ENCODE results near the gene NUP214. TPM values are rescaled to one million over a fixed set of nuclear protein-coding genes. Genes with fewer than 3 reads are reported as not detected.
A peak's percentile ranks its signal among the peaks of the same experiment; 100 is the strongest.

Gene NUP214
- total RNA-seq, 1 experiment from 2014 or later: 10.8 TPM

DNA sequence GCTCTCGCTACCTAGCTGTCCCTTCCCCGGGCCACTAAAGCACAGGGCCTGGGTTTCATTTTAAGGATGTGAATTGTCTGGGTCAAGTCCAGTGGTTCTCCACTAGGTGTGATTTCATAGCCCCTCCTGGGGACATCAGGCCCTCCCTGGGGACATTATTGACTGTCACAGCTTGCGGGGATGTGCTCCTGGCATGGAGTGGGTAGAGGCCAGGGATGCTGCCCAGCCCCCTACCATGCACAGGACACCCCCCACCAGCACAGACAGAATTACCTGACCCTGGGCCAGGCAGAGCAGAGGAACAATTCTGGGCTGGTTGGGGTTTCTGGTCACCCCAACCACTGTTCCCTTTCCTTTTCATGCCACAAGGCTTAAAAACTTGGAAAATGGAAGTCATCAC, 146.8 kb downstream of the NUP214 start:
- Histone ChIP-seq H3K4me3 (no peak overlapping the region), H3K27me3 (replicated peaks) (peaks cover 18% of the 10 kb centered on the region), H3K27ac (no peak overlapping the region), H3K36me3 (no peaks in the 10 kb centered on the region), H3K4me1 (replicated peaks) (peaks cover 8% of the 10 kb centered on the region), H3K9me3 (replicated peaks) (no peaks in the 10 kb centered on the region)
- no peak for DNase-seq (ENCODE audit: low read depth in 1 of 2, low spot score in 2 of 2)

DNA sequence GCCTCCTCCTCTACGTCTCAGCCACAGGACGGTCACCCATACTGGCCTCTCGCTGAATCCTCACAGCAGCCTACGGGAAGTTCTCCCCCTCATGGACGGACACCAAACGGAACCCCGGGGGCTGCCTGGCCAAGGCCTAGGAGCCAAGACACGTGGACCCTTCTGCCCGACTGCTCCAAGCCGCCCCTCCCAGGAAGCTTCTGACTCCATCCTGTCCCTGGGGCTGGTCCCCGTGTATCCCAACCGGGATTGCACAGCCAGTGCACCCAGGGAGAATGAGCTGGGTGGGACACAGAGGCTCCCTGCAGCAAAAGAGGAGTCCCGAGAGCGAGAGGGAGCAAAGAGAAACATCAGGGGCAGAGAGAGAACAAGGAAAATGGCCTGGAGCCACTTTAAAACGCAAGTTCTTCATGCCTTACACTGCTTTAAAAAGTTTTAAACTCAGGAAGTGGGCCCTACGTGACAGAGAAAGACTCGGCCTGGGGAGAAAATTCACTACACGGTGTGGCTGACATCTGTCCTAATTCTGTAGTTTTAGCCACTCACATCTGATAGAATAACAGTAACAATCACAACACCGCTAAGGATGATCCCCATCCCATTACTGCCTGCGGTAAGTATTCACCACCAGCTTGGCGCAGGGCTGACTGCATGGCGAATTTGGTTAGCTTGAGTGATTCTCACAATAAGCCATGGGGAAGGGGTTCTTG, 147.9 kb downstream of the NUP214 start:
- H3K27me3 ChIP-seq (replicated peaks): peaks cover 25% of the 10 kb centered on the region
- no peaks in the 10 kb centered on the region for H3K36me3 ChIP-seq
- H3K4me3 ChIP-seq: no peak overlapping the region
- H3K9me3 ChIP-seq (replicated peaks): no peaks in the 10 kb centered on the region
- H3K27ac ChIP-seq: no peak overlapping the region
- DNase-seq (ENCODE audit: low read depth in 1 of 2, low spot score in 2 of 2): no peak
- peaks cover 11% of the 10 kb centered on the region for H3K4me1 ChIP-seq (replicated peaks)

DNA sequence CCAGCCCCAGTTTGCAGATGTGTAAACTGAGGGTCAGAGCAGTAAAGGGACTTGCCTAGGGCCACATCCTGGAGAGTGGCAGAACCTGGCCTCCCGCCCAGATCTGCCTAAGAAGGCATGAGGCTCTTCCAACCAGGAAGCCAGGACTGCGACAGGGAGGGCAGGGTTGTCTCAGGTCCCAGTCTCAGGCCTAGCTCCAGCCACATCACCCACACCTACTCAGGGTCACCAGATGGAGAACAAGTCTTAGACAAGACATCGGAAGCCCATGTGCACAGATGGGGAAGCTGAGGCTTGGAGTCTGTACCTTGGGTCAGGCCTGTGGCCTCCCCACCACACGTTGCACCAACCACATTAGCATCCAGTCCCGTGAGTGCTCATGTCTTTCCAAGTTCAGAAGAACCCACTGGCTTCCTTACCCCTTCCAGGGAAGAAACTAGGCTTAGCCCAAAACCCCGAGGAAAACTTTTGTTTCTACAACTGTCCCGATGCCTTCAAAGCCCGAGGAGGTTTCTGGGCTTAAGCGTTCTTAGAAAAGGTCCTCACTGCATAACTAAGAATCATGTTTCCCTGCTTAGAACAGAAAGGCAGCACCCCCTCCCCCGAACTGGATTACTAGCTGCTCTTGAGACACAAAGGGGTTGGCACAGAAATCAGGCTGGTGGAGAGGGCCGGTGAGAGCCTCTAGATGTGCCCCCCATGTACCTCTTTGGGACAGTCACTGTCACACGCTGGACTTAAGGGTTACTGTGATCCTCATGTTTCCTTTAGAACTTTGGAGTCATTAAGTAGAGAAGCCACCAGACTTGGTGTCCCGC, 148.7 kb downstream of the NUP214 start:
- Histone ChIP-seq H3K27ac (no peak overlapping the region), H3K27me3 (replicated peaks) (peaks cover 31% of the 10 kb centered on the region), H3K36me3 (no peaks in the 10 kb centered on the region), H3K4me3 (no peak overlapping the region), H3K4me1 (replicated peaks) (peaks cover 11% of the 10 kb centered on the region), H3K9me3 (replicated peaks) (no peaks in the 10 kb centered on the region)
- DNase-seq (ENCODE audit: low read depth in 1 of 2, low spot score in 2 of 2): no peak

DNA sequence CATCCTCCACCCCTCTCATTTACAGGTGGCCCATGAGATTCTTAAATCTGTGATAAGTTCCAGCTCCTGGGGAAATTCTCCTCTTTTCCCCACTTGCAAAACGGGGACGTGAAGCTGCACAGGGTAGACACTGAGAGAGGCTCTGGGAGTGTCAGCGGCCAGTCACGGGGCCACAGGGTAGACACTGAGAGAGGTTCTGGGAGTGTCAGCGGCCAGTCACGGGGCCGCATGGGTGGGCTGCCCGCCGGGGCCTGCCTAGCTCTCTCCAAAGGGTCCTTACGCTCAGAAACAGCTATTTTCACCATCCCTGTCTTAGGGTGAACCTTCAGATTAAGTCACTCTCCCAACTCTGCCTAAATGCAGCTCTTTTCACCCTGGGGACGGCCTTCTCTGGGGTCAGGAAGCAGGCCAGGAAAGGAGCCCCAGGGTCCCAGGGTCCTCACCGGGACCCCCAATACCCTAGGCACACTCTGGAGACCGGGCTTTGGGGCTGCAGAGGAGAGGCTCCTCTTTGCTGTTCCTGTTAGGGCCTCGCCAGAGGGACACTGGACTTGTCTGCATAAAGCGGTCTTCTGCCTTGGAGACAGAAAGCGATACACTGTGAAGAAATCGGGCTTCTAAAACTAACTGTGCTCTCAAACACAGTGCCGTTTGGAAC, 149.4 kb downstream of the NUP214 start:
- Histone ChIP-seq H3K4me1 (replicated peaks) (peaks cover 11% of the 10 kb centered on the region), H3K4me3 (no peak overlapping the region), H3K27ac (no peak overlapping the region), H3K36me3 (no peaks in the 10 kb centered on the region), H3K9me3 (replicated peaks) (no peaks in the 10 kb centered on the region), H3K27me3 (replicated peaks) (peaks cover 31% of the 10 kb centered on the region)
- no peak for DNase-seq (ENCODE audit: low read depth in 1 of 2, low spot score in 2 of 2)

DNA sequence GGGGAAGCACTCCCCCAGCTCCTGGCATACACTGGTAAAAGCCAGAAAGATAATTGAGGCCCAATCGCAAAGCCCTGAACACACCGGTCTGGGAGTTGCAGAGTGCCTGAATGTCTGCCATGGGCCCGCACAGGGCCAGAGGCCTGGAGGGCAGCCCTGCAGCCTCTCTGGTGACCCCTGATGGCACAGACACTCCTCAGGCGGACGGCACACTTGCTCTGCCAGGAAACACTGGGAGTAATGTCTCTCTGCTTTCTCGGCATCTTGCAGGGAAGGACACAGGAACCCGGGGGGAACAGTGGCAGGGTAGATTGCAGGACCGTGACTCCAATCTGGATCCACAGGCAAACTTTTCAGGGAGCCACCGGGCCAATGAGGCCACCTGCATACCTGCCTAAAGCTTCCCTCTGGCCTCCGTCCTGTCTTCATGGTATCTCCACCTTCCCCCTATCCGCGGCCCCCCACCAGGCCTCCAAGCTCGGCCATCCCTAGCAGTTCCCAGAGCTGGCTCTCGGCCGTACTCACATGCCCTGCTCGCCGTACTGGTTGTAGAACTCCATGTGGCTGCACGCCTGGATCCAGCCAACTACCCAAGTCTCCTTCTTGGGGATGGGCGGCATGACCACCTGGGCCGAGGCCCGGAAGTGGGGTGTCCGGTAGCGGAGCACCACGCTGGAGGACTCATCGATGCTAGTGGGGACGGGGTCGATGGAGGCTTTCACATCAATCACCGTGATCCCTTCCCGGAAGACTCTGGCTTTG, 150.1 kb downstream of the NUP214 start:
- Histone ChIP-seq H3K9me3 (replicated peaks) (no peaks in the 10 kb centered on the region), H3K36me3 (no peaks in the 10 kb centered on the region), H3K27ac (no peak overlapping the region), H3K4me3 (no peak overlapping the region), H3K27me3 (replicated peaks) (peaks cover 32% of the 10 kb centered on the region), H3K4me1 (replicated peaks) (peaks cover 11% of the 10 kb centered on the region)
- no peak for DNase-seq (ENCODE audit: low read depth in 1 of 2, low spot score in 2 of 2)

DNA sequence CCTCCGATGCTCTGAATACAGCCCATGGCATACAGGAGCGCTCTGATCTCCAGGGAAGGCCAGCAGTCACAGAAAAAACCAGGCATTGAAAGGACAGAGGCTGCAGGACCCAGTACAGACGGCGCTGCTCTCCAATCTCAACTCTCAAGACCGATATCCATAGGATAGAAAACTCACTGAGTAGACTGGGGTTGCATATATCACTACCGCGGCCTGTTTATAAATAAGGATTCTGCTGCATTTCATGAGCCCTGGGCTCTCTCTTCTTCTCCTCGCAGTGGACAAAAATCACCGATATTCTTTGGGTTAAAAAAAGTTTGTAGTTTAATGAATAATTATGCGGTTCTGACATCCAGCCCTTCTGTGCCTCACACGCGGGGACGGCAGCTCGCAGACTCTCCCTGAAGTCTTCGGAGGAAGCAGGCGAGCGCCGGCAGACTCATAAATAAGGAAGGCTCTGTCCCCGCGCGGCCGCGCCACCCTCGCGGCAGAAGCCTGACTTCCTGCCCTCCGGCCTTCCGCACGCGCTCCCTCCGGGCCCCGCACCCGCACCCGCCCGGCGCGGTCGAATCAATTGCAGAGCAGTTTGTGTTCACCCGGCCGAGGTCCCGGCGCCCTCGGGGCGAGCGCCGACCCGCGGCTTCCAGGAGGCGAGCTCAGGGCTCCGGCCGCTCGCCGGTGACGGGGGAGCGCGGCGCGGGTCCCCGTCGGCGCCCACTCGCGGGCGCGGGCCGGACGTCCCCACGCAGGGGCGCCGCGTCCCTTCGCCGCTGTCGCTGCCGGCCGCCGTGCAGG, 150.9 kb downstream of the NUP214 start, which contains the start of gene FAM78A:
Gene FAM78A, minus strand, starts transcription at position 417 of the 795 bp plus-strand sequence. Its CDS starts 331 bp downstream, at position 86.
- H3K4me3 ChIP-seq: peak within 1 kb of the TSS; percentile 40

DNA sequence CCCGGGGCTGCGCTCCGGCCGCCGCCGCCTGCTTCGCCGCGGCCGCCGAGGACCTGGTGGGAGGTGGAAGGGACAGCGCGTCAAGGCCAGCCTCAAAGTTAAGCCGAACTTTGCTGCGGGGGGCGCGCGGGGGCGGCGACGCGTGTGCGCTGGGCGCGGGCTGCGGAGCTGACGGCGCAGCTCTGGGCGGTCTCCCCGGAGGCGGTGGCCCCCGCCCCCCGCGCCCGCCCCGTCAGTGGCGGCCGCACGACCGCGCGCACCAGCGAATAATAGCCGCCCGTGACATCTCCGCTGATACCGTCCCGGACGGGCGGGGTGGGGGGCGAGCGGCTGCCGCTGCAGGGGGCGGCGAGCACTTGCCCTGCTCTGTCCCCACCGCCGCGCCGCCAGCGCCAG, 151.5 kb downstream of the NUP214 start:
- Histone ChIP-seq H3K9me3 (replicated peaks) (no peaks in the 10 kb centered on the region), H3K27me3 (replicated peaks) (peaks cover 45% of the 10 kb centered on the region), H3K36me3 (no peaks in the 10 kb centered on the region), H3K27ac (no peak overlapping the region), H3K4me3 (no peak overlapping the region; the same call in 1 of the 2 replicates), H3K4me1 (replicated peaks) (peaks cover 11% of the 10 kb centered on the region)
- DNase-seq (ENCODE audit: low read depth in 1 of 2, low spot score in 2 of 2): no peak

More for the DNA sequence above, 150.9 kb downstream of the NUP214 start, which contains the start of gene FAM78A:
- DNase-seq (ENCODE audit: low read depth in 1 of 2, low spot score in 2 of 2): no peak
- Histone ChIP-seq H3K9me3 (replicated peaks) (no peaks in the 10 kb centered on the region), H3K36me3 (no peaks in the 10 kb centered on the region), H3K4me1 (replicated peaks) (peaks cover 11% of the 10 kb centered on the region), H3K27ac (no peak within 1 kb of the TSS), H3K27me3 (replicated peaks) (peaks cover 40% of the 10 kb centered on the region)

DNA sequence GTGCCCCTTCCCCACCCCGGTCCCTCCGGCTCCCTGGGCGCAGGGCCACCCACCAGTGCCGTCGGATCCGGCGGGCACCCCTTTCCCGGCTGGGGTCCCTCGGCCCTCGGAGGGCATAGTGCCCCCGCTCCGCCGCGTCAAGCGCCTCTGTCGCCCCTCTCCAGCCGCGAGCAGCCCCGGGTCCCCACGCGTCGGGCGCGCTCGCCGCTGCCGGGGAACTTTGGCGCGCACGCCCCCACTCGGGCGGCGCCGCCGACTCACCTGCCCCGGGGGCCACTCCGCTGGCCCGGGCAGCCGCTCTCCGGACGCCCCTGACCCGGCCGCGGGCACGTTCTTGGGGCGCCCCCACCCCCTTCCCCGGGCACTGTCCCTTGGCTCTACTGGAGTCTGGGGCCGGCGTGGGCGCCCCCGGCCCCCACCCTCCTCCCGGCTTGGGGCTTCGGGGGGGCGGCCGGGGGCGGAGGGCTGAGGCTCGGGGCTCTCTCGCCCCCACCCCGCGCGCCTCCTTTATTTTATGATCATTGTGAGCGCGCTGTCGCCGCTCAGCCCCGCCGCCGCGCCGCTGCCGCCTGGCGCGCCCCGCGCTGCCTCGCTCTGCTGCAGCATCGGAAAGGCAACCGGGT, 152.0 kb downstream of the NUP214 start:
- H3K4me1 ChIP-seq (replicated peaks): peaks cover 11% of the 10 kb centered on the region
- H3K27ac ChIP-seq: no peak overlapping the region
- DNase-seq (ENCODE audit: low read depth in 1 of 2, low spot score in 2 of 2): no peak
- peak overlapping the region; percentile 40 for H3K4me3 ChIP-seq
- peaks cover 51% of the 10 kb centered on the region for H3K27me3 ChIP-seq (replicated peaks)
- H3K9me3 ChIP-seq (replicated peaks): no peaks in the 10 kb centered on the region
- H3K36me3 ChIP-seq: no peaks in the 10 kb centered on the region

DNA sequence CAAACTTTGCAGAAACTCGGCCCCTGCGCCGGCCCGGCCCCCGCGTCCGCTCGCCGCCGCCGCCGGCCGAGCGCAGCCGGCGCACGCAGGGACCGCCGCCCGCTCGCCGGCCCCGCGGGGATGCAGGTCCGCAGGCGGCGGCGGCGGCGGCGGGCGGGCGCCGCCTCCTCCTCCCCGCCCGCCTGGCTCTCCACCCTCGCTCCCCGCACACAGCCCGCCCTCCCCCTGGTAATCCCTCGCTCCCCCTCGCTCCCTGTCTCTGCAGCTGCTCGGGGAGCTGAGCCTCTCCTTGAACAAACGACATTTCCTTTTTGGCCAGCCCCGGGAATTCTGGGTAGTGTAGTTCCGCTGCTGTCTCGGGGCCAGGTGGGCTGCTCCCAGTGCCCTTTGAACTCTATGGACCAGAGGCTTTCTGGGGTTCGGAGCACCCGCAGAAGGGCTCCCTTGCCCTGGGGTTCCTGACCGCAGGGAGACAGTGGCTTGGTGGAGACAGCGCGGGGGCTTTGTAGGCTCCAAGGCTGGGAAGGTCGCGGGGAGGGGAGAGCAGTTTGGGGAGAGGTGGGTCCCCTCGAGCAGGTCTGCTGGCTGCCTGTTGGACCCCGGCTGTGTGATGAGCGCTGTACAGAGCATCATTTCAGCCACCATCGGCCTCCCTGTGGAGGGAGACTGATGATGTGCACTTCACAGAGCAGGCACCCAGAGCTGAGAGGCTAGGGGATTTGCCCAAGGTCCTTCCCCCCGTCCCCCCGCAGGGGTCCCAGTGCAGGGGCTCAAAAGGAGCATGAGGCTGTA, 152.7 kb downstream of the NUP214 start:
- H3K4me1 ChIP-seq (replicated peaks): peaks cover 11% of the 10 kb centered on the region
- peak; percentile 11 to 72 for DNase-seq (ENCODE audit: low read depth in 1 of 2, low spot score in 2 of 2)
- H3K36me3 ChIP-seq: no peaks in the 10 kb centered on the region
- no peak overlapping the region for H3K27ac ChIP-seq
- H3K9me3 ChIP-seq (replicated peaks): no peaks in the 10 kb centered on the region
- peaks cover 58% of the 10 kb centered on the region for H3K27me3 ChIP-seq (replicated peaks)
- H3K4me3 ChIP-seq: peak overlapping the region; percentile 40

DNA sequence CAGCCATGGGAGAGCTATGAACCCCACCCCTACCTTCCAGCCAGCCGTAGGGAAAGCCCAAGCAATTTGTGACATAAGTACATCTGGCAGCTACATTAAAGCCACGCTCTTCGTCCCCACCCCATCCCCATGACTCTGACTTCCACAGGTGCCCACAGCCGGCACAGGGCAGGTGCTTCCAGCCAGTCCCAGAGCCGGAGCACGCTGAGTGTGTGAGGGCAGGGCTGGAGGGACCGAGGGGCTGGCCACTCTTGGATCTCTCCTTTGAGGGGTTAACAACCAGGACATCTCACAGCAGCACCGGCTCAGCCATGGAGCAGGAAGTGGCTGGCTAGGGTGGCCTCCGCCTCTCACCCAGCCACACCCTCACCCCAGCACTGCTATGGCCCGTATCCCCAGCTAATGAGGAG, 153.3 kb downstream of the NUP214 start:
- Histone ChIP-seq H3K27ac (no peak overlapping the region), H3K4me3 (no peak overlapping the region), H3K36me3 (no peaks in the 10 kb centered on the region), H3K9me3 (replicated peaks) (no peaks in the 10 kb centered on the region), H3K27me3 (replicated peaks) (peaks cover 60% of the 10 kb centered on the region), H3K4me1 (replicated peaks) (peaks cover 11% of the 10 kb centered on the region)
- no peak for DNase-seq (ENCODE audit: low read depth in 1 of 2, low spot score in 2 of 2)

DNA sequence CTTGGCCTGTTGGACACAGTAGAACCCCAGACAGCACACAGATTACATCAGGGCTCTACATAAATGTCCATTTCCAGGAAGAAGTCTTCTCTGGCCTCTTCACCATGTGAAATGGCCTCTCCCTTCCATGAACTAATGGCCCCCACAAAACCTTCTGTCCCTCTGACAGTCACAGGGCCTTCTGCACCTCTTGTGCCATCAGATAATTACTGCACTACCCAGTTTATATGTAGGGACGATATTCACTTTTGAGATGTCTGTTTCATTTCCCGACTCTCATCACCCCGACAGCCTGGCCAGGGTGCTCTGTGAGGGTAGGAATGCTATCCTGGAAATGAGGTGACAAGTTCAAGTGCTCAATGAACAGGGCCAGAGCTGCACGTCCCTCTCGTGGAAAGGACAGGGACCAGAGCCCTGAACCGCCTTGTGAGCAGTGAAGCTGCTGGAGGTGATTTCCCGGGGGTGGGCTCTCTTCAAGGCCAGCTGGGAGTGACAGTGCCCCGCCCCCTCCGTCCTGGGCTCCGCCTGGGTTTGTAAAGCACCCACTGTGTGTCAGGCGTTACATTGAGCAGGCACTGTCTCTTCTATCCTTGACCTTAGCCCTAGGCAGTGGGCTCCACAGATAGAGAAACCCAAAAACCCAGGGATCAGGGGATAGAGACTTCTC, 153.9 kb downstream of the NUP214 start:
- no peak overlapping the region for H3K4me3 ChIP-seq
- peaks cover 11% of the 10 kb centered on the region for H3K4me1 ChIP-seq (replicated peaks)
- H3K36me3 ChIP-seq: no peaks in the 10 kb centered on the region
- no peak for DNase-seq (ENCODE audit: low read depth in 1 of 2, low spot score in 2 of 2)
- no peak overlapping the region for H3K27ac ChIP-seq
- peaks cover 60% of the 10 kb centered on the region for H3K27me3 ChIP-seq (replicated peaks)
- no peaks in the 10 kb centered on the region for H3K9me3 ChIP-seq (replicated peaks)

All from SJSA1 (cell line).